Gastrocnemius medialis (tissue), 4 donors: ENCODE data around the gene AFF3.

Experiments
- CTCF ChIP-seq, 5 experiments: fragments of 450-650 bp in 3 of 5; fragments of 200-600 bp in 2 of 5; sonication (generic) in 2 of 5; IDR thresholded peaks in 4 of 5; conservative IDR thresholded peaks in 1 of 5; 1 replicate in 4 of 5; 2 replicates in 1 of 5; pipeline ENCODE4 v1.5.1; 2016 to 2019; ENCODE audit warnings: antibody characterized with exemption in 5 of 5, mild to moderate bottlenecking in 3 of 5, moderate library complexity in 3 of 5
- POLR2A ChIP-seq, 2 donors: fragments of 450-650 bp; IDR thresholded peaks; one replicate each; pipeline ENCODE4 v1.6.1; 2017; ENCODE audit warnings: antibody characterized with exemption in 2 of 2, mild to moderate bottlenecking in 2 of 2, moderate library complexity in 2 of 2

- TF ChIP-seq POLR2A (IDR thresholded peaks at IDR 0.05) (no peak), CTCF (IDR thresholded peaks at IDR 0.05 in 4 of 5, conservative IDR thresholded peaks at IDR 0.05 in 1 of 5) (no peak)
Measured at GRCh38 chr2:99545604-99546003, 596.8 kb downstream of the AFF3 start.
